Liver (tissue), 9 donors: ENCODE results near the gene TAAR5. TPM values are rescaled to one million over a fixed set of nuclear protein-coding genes. Genes with fewer than 3 reads are reported as not detected.
"Not testable (repeated sequence)": the region's sequence is repeated elsewhere in the genome, so short reads cannot be mapped to it uniquely, and the experiment has no call there.

Experiments used
- DNase-seq: peaks from one replicate; pipeline ENCODE4 v3.0.0-alpha.2; 2017; ENCODE audit warnings: low spot score
- H3K27ac ChIP-seq, 2 donors: one replicate each; pipeline ENCODE4 v1.7.0; 2013; ENCODE audit warnings: inconsistent platforms in 2 of 2, low read length in 2 of 2, control low read depth in 1 of 2, low read depth in 1 of 2, mild to moderate bottlenecking in 1 of 2
- H3K27me3 ChIP-seq, 4 donors: one replicate each; pipeline versions ENCODE4 v1.6.1 to v1.7.0; 2013; ENCODE audit warnings: low read length in 3 of 4, inconsistent platforms in 1 of 4, mild to moderate bottlenecking in 1 of 4, moderate library complexity in 1 of 4; ENCODE audit not compliant: control insufficient read depth in 4 of 4, insufficient read depth in 4 of 4
- H3K36me3 ChIP-seq, 4 donors: one replicate each; pipeline versions ENCODE4 v1.6.1 to v1.7.0; 2013; ENCODE audit warnings: low read length in 3 of 4, mild to moderate bottlenecking in 3 of 4, low read depth in 1 of 4, moderate library complexity in 1 of 4; ENCODE audit not compliant: control insufficient read depth in 4 of 4, insufficient read depth in 3 of 4
- H3K4me1 ChIP-seq, 4 donors: one replicate each; pipeline versions ENCODE4 v1.6.1 to v1.7.0; 2013; ENCODE audit warnings: low read length in 3 of 4, mild to moderate bottlenecking in 3 of 4, moderate library complexity in 1 of 4; ENCODE audit not compliant: control insufficient read depth in 4 of 4, insufficient read depth in 4 of 4
- H3K4me3 ChIP-seq, 3 donors: one replicate each; pipeline versions ENCODE4 v1.6.1 to v1.7.0; 2013; ENCODE audit warnings: low read length in 3 of 3, control low read depth in 1 of 3, low read depth in 1 of 3, mild to moderate bottlenecking in 1 of 3
- H3K9ac ChIP-seq, 2 donors: one replicate each; pipeline ENCODE4 v1.7.0; 2013; ENCODE audit warnings: low read length in 2 of 2, mild to moderate bottlenecking in 2 of 2, moderate library complexity in 2 of 2, control low read depth in 1 of 2, low read depth in 1 of 2
- H3K9me3 ChIP-seq, 4 donors: one replicate each; pipeline versions ENCODE4 v1.6.1 to v1.7.0; 2013; ENCODE audit warnings: low read length in 3 of 4; ENCODE audit not compliant: control insufficient read depth in 4 of 4
- ATF3 ChIP-seq: IDR thresholded peaks from 2 replicates; pipeline ENCODE4 v1.6.1; 2016; ENCODE audit warnings: antibody characterized with exemption
- CTCF ChIP-seq: fragments of 150-350 bp; IDR thresholded peaks from 2 replicates; pipeline ENCODE4 v1.5.1; 2017; ENCODE audit warnings: improper control_type of control experiment, low read depth, low read length; ENCODE audit not compliant: missing input control
- EGR1 ChIP-seq, 2 donors: IDR thresholded peaks; 2 replicates each; pipeline ENCODE4 v1.6.1; 2016 to 2018; ENCODE audit warnings: antibody characterized with exemption in 2 of 2, low read depth in 2 of 2
- FOXA2 ChIP-seq: IDR thresholded peaks from 2 replicates; pipeline ENCODE4 v1.6.1; 2016; ENCODE audit warnings: antibody characterized with exemption
- GABPA ChIP-seq, 2 donors: IDR thresholded peaks in 1 of 2; conservative IDR thresholded peaks in 1 of 2; 2 replicates each; pipeline ENCODE4 v1.6.1; 2016; ENCODE audit warnings: antibody characterized with exemption in 2 of 2, mild to moderate bottlenecking in 1 of 2, moderate library complexity in 1 of 2
- HNF4A ChIP-seq, 2 donors: conservative IDR thresholded peaks; 2 replicates each; pipeline ENCODE4 v1.6.1; 2016; ENCODE audit warnings: antibody characterized with exemption in 2 of 2, mild to moderate bottlenecking in 2 of 2
- HNF4G ChIP-seq: IDR thresholded peaks from 2 replicates; pipeline ENCODE4 v1.6.1; 2016; ENCODE audit warnings: antibody characterized with exemption
- JUND ChIP-seq, 2 donors: IDR thresholded peaks; 2 replicates each; pipeline ENCODE4 v1.6.1; 2016; ENCODE audit warnings: antibody characterized with exemption in 2 of 2
- MAX ChIP-seq: IDR thresholded peaks from 2 replicates; pipeline ENCODE4 v1.6.1; 2016; ENCODE audit warnings: antibody characterized with exemption
- NR2F2 ChIP-seq: IDR thresholded peaks from 2 replicates; pipeline ENCODE4 v1.6.1; 2016; ENCODE audit warnings: antibody characterized with exemption
- RAD21 ChIP-seq, 2 donors: IDR thresholded peaks; 2 replicates each; pipeline ENCODE4 v1.6.1; 2016; ENCODE audit warnings: antibody characterized with exemption in 2 of 2, mild to moderate bottlenecking in 2 of 2
- REST ChIP-seq: IDR thresholded peaks from 2 replicates; pipeline ENCODE4 v1.6.1; 2016; ENCODE audit warnings: antibody characterized with exemption, mild to moderate bottlenecking
- RXRA ChIP-seq, 2 donors: IDR thresholded peaks; 2 replicates each; pipeline ENCODE4 v1.6.1; 2017 to 2018; ENCODE audit warnings: antibody characterized with exemption in 2 of 2, mild to moderate bottlenecking in 1 of 2
- SP1 ChIP-seq: IDR thresholded peaks from 2 replicates; pipeline ENCODE4 v1.6.1; 2018; ENCODE audit warnings: antibody characterized with exemption, mild to moderate bottlenecking
- TAF1 ChIP-seq: conservative IDR thresholded peaks from 2 replicates; pipeline ENCODE4 v1.6.1; 2016; ENCODE audit warnings: antibody characterized with exemption, mild to moderate bottlenecking
- YY1 ChIP-seq: IDR thresholded peaks from 2 replicates; pipeline ENCODE4 v1.6.1; 2016; ENCODE audit warnings: antibody characterized with exemption, mild to moderate bottlenecking
- ZBTB33 ChIP-seq: IDR thresholded peaks from 2 replicates; pipeline ENCODE4 v1.6.1; 2016; ENCODE audit warnings: antibody characterized with exemption
- WGBS: extraction: QIAGEN DNeasy Blood & Tissue Kit; methylation state at CpG from one replicate; pipeline ENCODE4 v1.1.7; 2013; 5-methylcytosine and 5-hydroxymethylcytosine counted together
- polyA plus RNA-seq, 2 donors: library from polyadenylated mRNA; stranded (reverse) in 1 of 2; unstranded in 1 of 2; fragments of 200-250 nt in 1 of 2; fragments of >200 nt in 1 of 2; fragmentation: Nextera tagmentation in 1 of 2; extraction: Ambion mirVana in 1 of 2; gene quantifications; one replicate each; pipeline versions ENCODE4 v1.2.1 to v1.2.3, GENCODE V29; 2013 to 2015
- total RNA-seq, 2 donors: library from RNA; depleted of rRNA; stranded (reverse); fragments of >200 nt; gene quantifications; one replicate each; pipeline ENCODE4 v1.2.3, GENCODE V29; 2014
- donor health status: healthy.
- donor health status: healthy.
- donor health status: healthy.
- donor health status: healthy.
- donor health status: healthy.

The TAAR5 gene
- total and polyA plus RNA-seq, 4 donors, result not detected

- peak in 1 of 2 donors; percentile 32 for TF ChIP-seq JUND (IDR thresholded peaks at IDR 0.05)
- peak; percentile 77 for TF ChIP-seq SP1
- no peak for TF ChIP-seq YY1
- no peak for TF ChIP-seq FOXA2
- TF ChIP-seq NR2F2, result peak; percentile 36
- no peak for TF ChIP-seq EGR1 (IDR thresholded peaks at IDR 0.05; ENCODE audit: low read depth in 2 of 2)
- TF ChIP-seq RAD21 (IDR thresholded peaks at IDR 0.05), result no peak
- TF ChIP-seq MAX, result peak; percentile 9
Measured at GRCh38 chr6:132607544-132608233, 18.1 kb upstream of the TAAR5 start (continued).

- WGBS, result 89% methylated on average over 8 of the region's 8 CpGs
- TF ChIP-seq NR2F2, result no peak
- DNase-seq, result no peak
Measured at GRCh38 chr6:132604635-132605152, 15.2 kb upstream of the TAAR5 start.

GRCh38 chr6:132600900-132601299 is 11.4 kb upstream of the TAAR5 start:
- not testable (repeated sequence) for DNase-seq, H3K36me3 ChIP-seq, H3K27me3 ChIP-seq, H3K4me1 ChIP-seq, H3K9ac ChIP-seq, H3K4me3 ChIP-seq, H3K27ac ChIP-seq, H3K9me3 ChIP-seq

More at GRCh38 chr6:132604635-132605152, 15.2 kb upstream of the TAAR5 start:
- Histone ChIP-seq H3K9ac (no peak overlapping the region), H3K27me3 (no peaks in the 10 kb centered on the region), H3K9me3 (no peaks in the 10 kb centered on the region), H3K4me3 (no peak overlapping the region), H3K27ac (no peak overlapping the region), H3K4me1 (peaks cover 0 to 3% (median 0%) of the 10 kb centered on the region in 4 donors), H3K36me3 (no peaks in the 10 kb centered on the region)

GRCh38 chr6:132598473-132598872 is 8.9 kb upstream of the TAAR5 start:
- 28% methylated on average over 3 of the region's 3 CpGs for WGBS
- TF ChIP-seq RAD21 (IDR thresholded peaks at IDR 0.05) (peak; percentile 61 to 72), HNF4A (conservative IDR thresholded peaks at IDR 0.05) (peak; percentile 68 to 71), REST (peak; percentile 26), JUND (IDR thresholded peaks at IDR 0.05) (peak in 1 of 2 donors; percentile 62), NR2F2 (no peak), RXRA (IDR thresholded peaks at IDR 0.05) (peak; percentile 86 to 88), TAF1 (no peak), ATF3 (no peak), YY1 (peak; percentile 55), ZBTB33 (no peak), GABPA (IDR thresholded peaks at IDR 0.05 in 1 of 2, conservative IDR thresholded peaks at IDR 0.05 in 1 of 2) (no peak), FOXA2 (peak; percentile 38), CTCF (peak; percentile 56), MAX (peak; percentile 55), HNF4G (peak; percentile 13), EGR1 (IDR thresholded peaks at IDR 0.05; ENCODE audit: low read depth in 2 of 2) (peak in 1 of 2 donors; percentile 11)

More at GRCh38 chr6:132598473-132598872, 8.9 kb upstream of the TAAR5 start:
- Histone ChIP-seq H3K27ac (peak overlapping the region in 1 of 2 donors; percentile 69), H3K9ac (no peak overlapping the region), H3K27me3 (no peaks in the 10 kb centered on the region), H3K4me3 (no peak overlapping the region), H3K9me3 (no peaks in the 10 kb centered on the region), H3K36me3 (no peaks in the 10 kb centered on the region), H3K4me1 (peaks cover 0 to 5% (median 3%) of the 10 kb centered on the region in 4 donors)
- DNase-seq, result no peak
